ENCODE data around the gene CDC123.
"Not testable (repeated sequence)": the region's sequence is repeated elsewhere in the genome, so short reads cannot be mapped to it uniquely, and the experiment has no call there.

Gene CDC123

GRCh38 chr10:12191715-12192114 lies 4.3 kb upstream of the CDC123 start:
- peak; percentile 57 for DNase-seq (ENCODE audit: low read depth)

- peak; percentile 56 for DNase-seq (ENCODE audit: low read depth)
Measured at GRCh38 chr10:12193193-12193592, 2.8 kb upstream of the CDC123 start.

- peak; percentile 61 for DNase-seq (ENCODE audit: low read depth)
Measured at GRCh38 chr10:12194752-12195271, 1.2 kb upstream of the CDC123 start.

GRCh38 chr10:12195281-12195602 lies 746 bp upstream of the CDC123 start:
- no peak for DNase-seq (ENCODE audit: low read depth)

GRCh38 chr10:12196531-12197211 lies 683 bp downstream of the CDC123 start:
- no peak for DNase-seq (ENCODE audit: low read depth)

GRCh38 chr10:12198156-12198555 lies 2.2 kb downstream of the CDC123 start:
- DNase-seq (ENCODE audit: low read depth): no peak

- no peak for DNase-seq (ENCODE audit: low read depth)
Measured at GRCh38 chr10:12200850-12201249, 4.9 kb downstream of the CDC123 start.

GRCh38 chr10:12201543-12201942 lies 5.6 kb downstream of the CDC123 start:
- DNase-seq (ENCODE audit: low read depth): no peak

GRCh38 chr10:12202226-12202625 lies 6.2 kb downstream of the CDC123 start:
- DNase-seq (ENCODE audit: low read depth): no peak

GRCh38 chr10:12205082-12205481 lies 9.1 kb downstream of the CDC123 start:
- DNase-seq (ENCODE audit: low read depth): no peak

- no peak for DNase-seq (ENCODE audit: low read depth)
Measured at GRCh38 chr10:12207114-12207513, 11.1 kb downstream of the CDC123 start.

GRCh38 chr10:12208460-12208859 lies 12.5 kb downstream of the CDC123 start:
- DNase-seq (ENCODE audit: low read depth): no peak

- DNase-seq (ENCODE audit: low read depth): no peak
Measured at GRCh38 chr10:12212454-12212853, 16.5 kb downstream of the CDC123 start.

GRCh38 chr10:12213621-12214020 lies 17.6 kb downstream of the CDC123 start:
- DNase-seq (ENCODE audit: low read depth): no peak

GRCh38 chr10:12214093-12214492 lies 18.1 kb downstream of the CDC123 start:
- DNase-seq (ENCODE audit: low read depth): no peak

GRCh38 chr10:12214763-12215218 lies 18.8 kb downstream of the CDC123 start:
- peak; percentile 65 for DNase-seq (ENCODE audit: low read depth)

- DNase-seq (ENCODE audit: low read depth): no peak
Measured at GRCh38 chr10:12218991-12219390, 23.0 kb downstream of the CDC123 start.

GRCh38 chr10:12221323-12222298 lies 25.6 kb downstream of the CDC123 start:
- no peak for DNase-seq (ENCODE audit: low read depth)

- no peak for DNase-seq (ENCODE audit: low read depth)
Measured at GRCh38 chr10:12225444-12225843, 29.5 kb downstream of the CDC123 start.

GRCh38 chr10:12226438-12226837 lies 30.4 kb downstream of the CDC123 start:
- DNase-seq (ENCODE audit: low read depth): not testable (repeated sequence)

- no peak for DNase-seq (ENCODE audit: low read depth)
Measured at GRCh38 chr10:12228851-12229250, 32.9 kb downstream of the CDC123 start.

GRCh38 chr10:12234687-12235086 lies 38.7 kb downstream of the CDC123 start:
- DNase-seq (ENCODE audit: low read depth): not testable (repeated sequence)

- DNase-seq (ENCODE audit: low read depth): no peak
Measured at GRCh38 chr10:12235116-12235694, 39.2 kb downstream of the CDC123 start.
